ENCODE data around the gene GARIN5B. TPM values are rescaled to one million over a fixed set of nuclear protein-coding genes. Genes with fewer than 3 reads are reported as not detected.

GARIN5B gene
- polyA plus RNA-seq, 3 donors = not detected

GRCh38 chr19:55355213-55355821, 7.7 kb downstream of the GARIN5B start:
- Histone ChIP-seq H4K20me1 (ENCODE audit: insufficient read depth, low read length) (no peaks in the 10 kb centered on the region), H3K4me3 (replicated peaks in 1 of 3; ENCODE audit: low read depth in 2 of 3, low read length in 3 of 3) (no peak overlapping the region), H2AFZ (ENCODE audit: insufficient read depth, low read depth, low read length, poor library complexity, severe bottlenecking) (no peak overlapping the region), H3K36me3 (replicated peaks in 1 of 2; ENCODE audit: control insufficient read depth in 1 of 2, insufficient read depth in 2 of 2, low read length in 2 of 2) (no peaks in the 10 kb centered on the region), H3K27ac (ENCODE audit: low read depth in 1 of 2, low read length in 2 of 2) (no peak overlapping the region), H3K9ac (ENCODE audit: insufficient read depth, low read length, poor library complexity, severe bottlenecking) (no peak overlapping the region), H3K4me1 (ENCODE audit: control insufficient read depth in 1 of 2, insufficient read depth in 2 of 2, low read length in 2 of 2) (peaks cover 22 to 28% of the 10 kb centered on the region in 2 donors), H3K27me3 (ENCODE audit: control insufficient read depth in 2 of 2, insufficient read depth in 2 of 2, low read length in 2 of 2) (peaks cover 13 to 62% of the 10 kb centered on the region in 2 donors), H3K79me2 (ENCODE audit: insufficient read depth, low read length) (no peaks in the 10 kb centered on the region), H3K4me2 (replicated peaks; ENCODE audit: extremely low read depth, low read length, poor library complexity, severe bottlenecking) (no peak overlapping the region), H3K9me3 (replicated peaks in 1 of 2; ENCODE audit: control insufficient read depth in 1 of 2, insufficient read depth in 1 of 2, low read length in 2 of 2) (peaks cover 0 to 9% of the 10 kb centered on the region in 2 donors)
- Mint-ChIP-seq H3K9me3 (peaks cover 0 to 11% (median 8%) of the 10 kb centered on the region in 7 donors), H3K27me3 (ENCODE audit: low read depth in 3 of 3) (peaks cover 57 to 75% (median 57%) of the 10 kb centered on the region in 3 donors), H3K4me1 (peaks cover 33% of the 10 kb centered on the region), H3K36me3 (peaks cover 5 to 8% of the 10 kb centered on the region in 2 donors), H3K4me3 (peak overlapping the region in 1 of 2 donors; percentile 68), H3K27ac (no peak overlapping the region)
- 53% methylated on average over 12 of the region's 13 CpGs for WGBS (ENCODE audit: insufficient coverage)
- intact Hi-C loops (cut with micrococcal nuclease) = no loop called here
- no peak for DNase-seq
- TF ChIP-seq CTCF (IDR thresholded peaks at IDR 0.05) = no peak

GRCh38 chr19:55354698-55355212, 8.3 kb downstream of the GARIN5B start, which contains the start of gene COX6B2:
COX6B2 (minus strand) TSS chr19:55354719; CDS start chr19:55354521, 198 bp downstream.
- Mint-ChIP-seq H3K27me3 (ENCODE audit: low read depth in 3 of 3) (peaks cover 57 to 73% (median 59%) of the 10 kb centered on the region in 3 donors), H3K4me3 (peak within 1 kb of the TSS; percentile 84 to 90), H3K4me1 (peaks cover 33% of the 10 kb centered on the region), H3K36me3 (peaks cover 5 to 8% of the 10 kb centered on the region in 2 donors), H3K9me3 (peaks cover 0 to 11% (median 8%) of the 10 kb centered on the region in 7 donors), H3K27ac (peak within 1 kb of the TSS in 4 of 7 donors; percentile 41 to 80 (median 64))
- Histone ChIP-seq H3K4me3 (replicated peaks in 1 of 3; ENCODE audit: low read depth in 2 of 3, low read length in 3 of 3) (peak within 1 kb of the TSS; percentile 36 to 71 (median 45)), H3K9ac (ENCODE audit: insufficient read depth, low read length, poor library complexity, severe bottlenecking) (peak within 1 kb of the TSS; percentile 19), H2AFZ (ENCODE audit: insufficient read depth, low read depth, low read length, poor library complexity, severe bottlenecking) (peak within 1 kb of the TSS; percentile 73), H3K79me2 (ENCODE audit: insufficient read depth, low read length) (no peaks in the 10 kb centered on the region), H3K27me3 (ENCODE audit: control insufficient read depth in 2 of 2, insufficient read depth in 2 of 2, low read length in 2 of 2) (peaks cover 13 to 62% of the 10 kb centered on the region in 2 donors), H3K27ac (ENCODE audit: low read depth in 1 of 2, low read length in 2 of 2) (no peak within 1 kb of the TSS), H4K20me1 (ENCODE audit: insufficient read depth, low read length) (no peaks in the 10 kb centered on the region), H3K4me2 (replicated peaks; ENCODE audit: extremely low read depth, low read length, poor library complexity, severe bottlenecking) (peak within 1 kb of the TSS; percentile 88), H3K9me3 (replicated peaks in 1 of 2; ENCODE audit: control insufficient read depth in 1 of 2, insufficient read depth in 1 of 2, low read length in 2 of 2) (peaks cover 0 to 9% of the 10 kb centered on the region in 2 donors), H3K4me1 (ENCODE audit: control insufficient read depth in 1 of 2, insufficient read depth in 2 of 2, low read length in 2 of 2) (peaks cover 22 to 28% of the 10 kb centered on the region in 2 donors), H3K36me3 (replicated peaks in 1 of 2; ENCODE audit: control insufficient read depth in 1 of 2, insufficient read depth in 2 of 2, low read length in 2 of 2) (no peaks in the 10 kb centered on the region)
- no peak for TF ChIP-seq CTCF (IDR thresholded peaks at IDR 0.05)
- intact Hi-C loops (cut with micrococcal nuclease) = loop anchor here in 1 of 2 donors (5.0 kb wide), 1 partner anchor 42 kb away; no protein-coding TSS in a partner anchor
- DNase-seq = no peak
- WGBS (ENCODE audit: insufficient coverage) = 4% methylated on average over 16 of the region's 43 CpGs
